GM12878 (cell line): ENCODE measurements around the gene GRPEL2.

Source experiments
- CHD1 ChIP-seq: IDR thresholded peaks from 2 replicates; pipeline ENCODE4 v1.6.1; 2012; ENCODE audit warnings: low read depth, low read length, improper control_type of control experiment
- HDGF ChIP-seq: fragments of 450-650 bp; IDR thresholded peaks from 2 replicates; pipeline ENCODE4 v1.6.1; 2016; ENCODE audit warnings: antibody characterized with exemption
- POLR2A ChIP-seq: IDR thresholded peaks from 2 replicates; pipeline ENCODE4 v1.6.1; 2011; ENCODE audit warnings: low read depth, mild to moderate bottlenecking, low read length
- TF ChIP-seq, protein P1 (sequence below): fragments of 450-650 bp; IDR thresholded peaks from 2 replicates; pipeline ENCODE4 v1.6.1; 2016; ENCODE audit warnings: mild to moderate bottlenecking

DNA sequence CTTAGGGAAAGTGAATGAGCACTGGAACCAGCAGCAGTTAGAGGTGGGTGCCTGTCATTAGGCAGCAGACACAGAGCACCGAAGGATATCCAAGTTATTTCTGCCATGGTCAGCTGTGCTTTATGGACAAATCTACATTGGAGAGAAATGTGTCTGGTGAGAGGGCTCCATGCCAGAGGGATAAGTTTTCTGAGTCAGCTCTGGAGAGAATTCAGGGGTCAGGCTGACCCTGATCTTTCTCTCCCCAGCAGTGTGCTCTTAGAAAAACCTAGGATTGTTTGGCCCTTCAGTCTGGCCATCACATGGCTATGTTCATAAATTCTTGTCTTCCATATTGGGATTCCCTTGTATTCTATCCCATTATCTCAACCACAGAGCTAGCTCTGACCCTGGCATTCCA lies 42.7 kb downstream of the GRPEL2 start:
- TF ChIP-seq POLR2A (no peak), CHD1 (no peak), HDGF (no peak)
- TF ChIP-seq, protein P1, sequence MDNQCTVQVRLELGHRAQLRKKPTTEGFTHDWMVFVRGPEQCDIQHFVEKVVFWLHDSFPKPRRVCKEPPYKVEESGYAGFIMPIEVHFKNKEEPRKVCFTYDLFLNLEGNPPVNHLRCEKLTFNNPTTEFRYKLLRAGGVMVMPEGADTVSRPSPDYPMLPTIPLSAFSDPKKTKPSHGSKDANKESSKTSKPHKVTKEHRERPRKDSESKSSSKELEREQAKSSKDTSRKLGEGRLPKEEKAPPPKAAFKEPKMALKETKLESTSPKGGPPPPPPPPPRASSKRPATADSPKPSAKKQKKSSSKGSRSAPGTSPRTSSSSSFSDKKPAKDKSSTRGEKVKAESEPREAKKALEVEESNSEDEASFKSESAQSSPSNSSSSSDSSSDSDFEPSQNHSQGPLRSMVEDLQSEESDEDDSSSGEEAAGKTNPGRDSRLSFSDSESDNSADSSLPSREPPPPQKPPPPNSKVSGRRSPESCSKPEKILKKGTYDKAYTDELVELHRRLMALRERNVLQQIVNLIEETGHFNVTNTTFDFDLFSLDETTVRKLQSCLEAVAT, result no peak
